ENCODE measurements around the gene ACTN1.

DNA sequence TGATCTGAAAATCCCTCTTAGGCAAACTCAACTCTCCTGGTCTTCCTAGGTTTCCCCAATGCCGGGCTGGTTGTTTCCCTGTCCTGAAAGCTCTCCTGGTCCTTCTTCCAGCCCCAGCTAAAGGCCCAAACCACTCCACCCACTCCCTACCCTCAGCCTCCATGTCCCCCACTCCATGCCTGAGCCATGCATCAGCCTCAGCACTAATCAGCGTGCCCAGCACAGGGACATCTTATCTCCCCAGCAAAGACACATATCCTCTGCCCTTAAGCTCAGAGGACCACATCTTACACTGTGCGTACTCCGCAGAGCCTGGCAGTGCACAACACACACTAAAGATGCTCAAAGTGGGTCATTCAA is 25.9 kb downstream of the ACTN1 start:
- TF ChIP-seq ZNF274 (IDR thresholded peaks at IDR 0.05; ENCODE audit: low read depth, low read length): no peak
- no peak for TF ChIP-seq SUZ12 (IDR thresholded peaks at IDR 0.05; ENCODE audit: extremely low read depth, insufficient read depth, insufficient read length)

All from NT2/D1 (cell line).